Measurements from ENCODE around the gene TNIK.

Gene TNIK

GRCh38 chr3:171333784-171334464 lies 126.3 kb downstream of the TNIK start:
- DNase-seq (ENCODE audit: low spot score), result no peak
- in situ Hi-C loops (cut with MboI; ENCODE audit: low sequenced_read_pairs, unreplicated experiment), result no loop called here
- no peak for TF ChIP-seq CTCF (IDR thresholded peaks at IDR 0.05; ENCODE audit: borderline replicate concordance, control extremely low read depth, extremely low read depth, insufficient read depth, missing control alignments)

GRCh38 chr3:171330938-171331337 lies 129.3 kb downstream of the TNIK start:
- in situ Hi-C loops (cut with MboI; ENCODE audit: low sequenced_read_pairs, unreplicated experiment), result no loop called here
- TF ChIP-seq CTCF (IDR thresholded peaks at IDR 0.05; ENCODE audit: borderline replicate concordance, control extremely low read depth, extremely low read depth, insufficient read depth, missing control alignments), result no peak

GRCh38 chr3:171329746-171330145 lies 130.5 kb downstream of the TNIK start:
- DNase-seq (ENCODE audit: low spot score), result no peak
- TF ChIP-seq CTCF (IDR thresholded peaks at IDR 0.05; ENCODE audit: borderline replicate concordance, control extremely low read depth, extremely low read depth, insufficient read depth, missing control alignments), result no peak
- in situ Hi-C loops (cut with MboI; ENCODE audit: low sequenced_read_pairs, unreplicated experiment), result no loop called here

More at GRCh38 chr3:171330938-171331337, 129.3 kb downstream of the TNIK start:
- no peak for DNase-seq (ENCODE audit: low spot score)

GRCh38 chr3:171328419-171329082 lies 131.7 kb downstream of the TNIK start:
- TF ChIP-seq CTCF (IDR thresholded peaks at IDR 0.05; ENCODE audit: borderline replicate concordance, control extremely low read depth, extremely low read depth, insufficient read depth, missing control alignments), result no peak
- DNase-seq (ENCODE audit: low spot score), result no peak
- in situ Hi-C loops (cut with MboI; ENCODE audit: low sequenced_read_pairs, unreplicated experiment), result no loop called here

GRCh38 chr3:171327441-171328174 lies 132.6 kb downstream of the TNIK start:
- no peak for TF ChIP-seq CTCF (IDR thresholded peaks at IDR 0.05; ENCODE audit: borderline replicate concordance, control extremely low read depth, extremely low read depth, insufficient read depth, missing control alignments)
- in situ Hi-C loops (cut with MboI; ENCODE audit: low sequenced_read_pairs, unreplicated experiment), result no loop called here
- DNase-seq (ENCODE audit: low spot score), result no peak

GRCh38 chr3:171326717-171327440 lies 133.3 kb downstream of the TNIK start:
- no peak for DNase-seq (ENCODE audit: low spot score)
- no peak for TF ChIP-seq CTCF (IDR thresholded peaks at IDR 0.05; ENCODE audit: borderline replicate concordance, control extremely low read depth, extremely low read depth, insufficient read depth, missing control alignments)
- in situ Hi-C loops (cut with MboI; ENCODE audit: low sequenced_read_pairs, unreplicated experiment), result no loop called here

Data from GM13976 (cell line).